Right ventricle myocardium superior (tissue), 1 donor: ENCODE results near the gene TAF6. TPM values are rescaled to one million over a fixed set of nuclear protein-coding genes. Genes with fewer than 3 reads are reported as not detected.

Experiments used
- ATAC-seq: fragments of 200-7000 bp; cut with Tn5 transposase; one replicate; pipeline ENCODE4 v1.9.1; 2020; ENCODE audit warnings: mild to moderate bottlenecking; ENCODE audit not compliant: poor library complexity
- DNase-seq: peaks from one replicate; pipeline ENCODE4 v3.0.0-alpha.2; 2020
- intact Hi-C: fragments of 100-400 bp; cut with DNase I; formaldehyde crosslinking; loops from one replicate; pipeline ENCODE4 v1.11.2; 2022
- total RNA-seq: library from RNA; stranded (reverse); fragmentation: NEBNext Ultra II Directional; extraction: Animal tissue kit (Norgen Biotek cat#: 25700); gene quantifications from one replicate; pipeline ENCODE4 v1.2.1, GENCODE V29; 2021
- donor health status: DM: no; HTN: yes; CAD: no; lungs with severe emphysema.

Gene TAF6
- total RNA-seq, 1 donor from 2014 or later: 35.8 TPM

DNA sequence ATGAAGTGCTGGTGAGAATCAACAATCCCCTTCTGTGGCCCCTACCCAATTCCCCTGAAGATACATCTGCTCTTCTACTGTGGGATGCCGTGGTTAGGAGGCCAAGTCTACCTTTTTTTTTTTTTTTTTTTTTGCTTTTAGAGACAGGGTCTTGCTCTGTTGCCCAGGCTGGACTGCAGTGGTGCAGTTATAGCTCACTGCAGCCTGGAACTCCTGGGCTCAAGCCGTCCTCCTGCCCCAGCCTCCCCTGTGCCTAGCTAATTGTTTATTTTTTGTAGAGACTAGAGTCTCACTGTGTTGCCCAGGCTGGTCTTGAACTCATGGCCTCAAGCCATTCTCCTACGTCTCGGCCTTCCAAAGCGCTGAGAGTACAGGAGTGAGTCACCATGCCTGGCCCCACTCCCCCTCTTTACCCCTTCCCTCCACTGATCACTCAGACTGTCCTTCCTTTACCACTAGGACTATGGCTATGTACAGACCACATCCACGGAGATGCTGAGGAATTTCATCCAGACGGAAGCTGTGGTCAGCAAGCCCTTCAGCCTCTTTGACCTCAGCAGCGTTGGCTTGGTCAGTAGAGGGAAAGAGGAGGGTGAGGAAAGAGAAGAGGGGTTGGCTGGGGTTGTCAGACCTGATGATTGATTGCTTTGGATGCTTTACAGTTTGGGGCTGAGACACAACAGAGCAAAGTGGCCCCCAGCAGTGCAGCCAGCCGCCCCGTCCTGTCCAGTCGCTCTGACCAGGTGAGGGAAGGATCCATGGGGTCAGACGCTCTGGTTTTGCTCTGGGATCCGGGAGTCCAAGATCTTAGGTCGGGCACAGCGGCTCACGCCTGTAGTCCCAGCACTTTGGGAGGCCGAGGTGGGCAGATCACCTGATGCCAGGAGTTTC, 16.0 kb downstream of the TAF6 start:
- DNase-seq (no peak), ATAC-seq (no peak)
- intact Hi-C loops: no loop called here

DNA sequence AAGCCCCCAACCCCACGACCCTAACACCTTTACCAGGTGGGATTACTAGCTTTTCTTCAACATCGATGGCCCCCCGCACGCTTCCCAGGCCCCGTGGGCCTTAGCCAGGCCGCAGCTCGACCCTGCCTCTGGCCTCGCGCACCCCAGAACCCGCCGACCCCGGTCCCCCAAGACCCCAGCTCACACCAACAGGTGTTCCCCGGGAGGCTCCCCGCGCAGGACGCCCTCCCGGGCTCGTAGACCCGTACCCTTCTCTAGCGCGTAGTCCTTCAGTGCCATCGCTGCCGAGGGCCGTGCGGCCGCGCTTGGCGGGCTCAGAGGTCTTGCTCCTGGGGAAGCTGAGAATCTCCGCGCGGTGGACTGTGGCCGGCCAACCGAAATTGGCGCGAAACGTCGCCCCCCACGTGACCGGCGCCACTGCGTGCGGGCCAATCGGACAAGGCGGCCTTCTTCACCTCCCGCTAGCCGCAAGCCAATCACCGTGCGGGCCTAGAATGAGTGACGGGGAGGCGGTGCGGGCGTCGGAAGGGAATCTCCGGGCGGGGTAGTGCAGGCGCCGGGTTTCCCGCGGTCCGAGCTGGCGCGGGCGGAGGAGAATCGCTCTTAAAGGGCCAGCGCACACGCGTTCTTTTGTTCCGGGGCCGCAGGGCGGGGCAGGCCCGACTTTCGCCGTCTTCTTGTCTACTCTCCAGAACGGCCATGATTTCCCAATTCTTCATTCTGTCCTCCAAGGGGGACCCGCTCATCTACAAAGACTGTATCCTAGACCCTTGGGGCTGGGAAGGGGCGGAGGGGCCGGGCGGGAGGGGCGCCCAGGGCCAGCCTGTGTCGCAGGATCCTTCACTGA, 17.9 kb downstream of the TAF6 start, which contains the start of the genes AP4M1 and MCM7:
AP4M1 (plus strand) TSS at position 628 of the 847 bp plus-strand sequence; CDS start at position 700, 72 bp downstream.
MCM7 (minus strand) TSS at position 382 of the 847 bp plus-strand sequence; CDS start at position 279, 103 bp downstream.
- DNase-seq (peak; percentile 99), ATAC-seq (peak; percentile 96)
- intact Hi-C loops: no loop called here

DNA sequence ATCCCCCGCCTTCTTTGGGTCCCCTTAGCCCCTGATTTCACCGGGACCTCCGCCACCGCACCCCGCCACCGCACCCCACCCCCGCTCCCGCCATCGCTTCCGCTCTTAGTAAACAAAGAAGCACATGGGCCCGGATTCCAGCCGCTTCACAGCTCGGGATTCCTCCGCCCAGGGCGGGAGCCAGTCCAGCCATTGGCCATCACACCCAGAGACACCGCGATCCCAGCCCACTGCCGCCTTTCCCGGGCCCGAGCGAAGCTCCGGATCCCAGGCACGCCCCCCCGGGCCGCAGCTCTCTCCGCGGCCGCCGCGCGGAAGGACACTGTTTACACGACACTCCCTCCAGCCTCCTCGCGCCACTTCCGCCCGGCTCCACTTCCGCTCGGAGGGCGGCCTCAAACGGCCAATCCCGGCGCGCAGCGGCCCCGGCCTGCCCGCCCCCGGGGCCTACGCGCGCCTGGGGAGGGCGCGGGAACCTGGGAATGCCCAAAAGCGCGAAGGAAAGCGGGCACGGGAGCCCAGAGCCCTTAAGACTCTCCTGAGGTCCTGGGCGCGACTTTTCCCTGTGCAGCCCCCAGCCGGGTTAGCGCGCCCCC, 18.6 kb downstream of the TAF6 start:
- ATAC-seq: peak; percentile 95
- peak; percentile 94 for DNase-seq
- intact Hi-C loops: no loop called here

DNA sequence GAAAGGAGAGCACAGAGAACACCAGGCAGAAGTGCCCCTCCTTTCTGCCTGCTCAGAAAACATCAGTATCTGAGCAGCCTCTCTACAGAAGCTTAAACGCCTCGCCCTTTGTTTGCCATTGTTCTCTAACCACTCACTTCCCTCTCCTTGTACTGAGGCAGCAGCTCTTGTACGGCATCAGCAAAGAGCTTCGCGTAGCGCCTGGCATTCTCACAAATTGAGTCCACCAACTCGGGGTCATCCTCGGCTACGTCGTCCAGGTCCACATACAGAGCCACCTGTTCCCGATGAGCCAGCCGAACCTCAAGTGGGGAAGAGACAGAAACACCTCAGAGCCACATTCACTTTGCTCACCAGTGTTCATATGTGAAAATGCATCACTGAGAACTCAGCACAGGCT, 19.7 kb downstream of the TAF6 start:
- ATAC-seq (no peak), DNase-seq (no peak)
- intact Hi-C loops: no loop called here

DNA sequence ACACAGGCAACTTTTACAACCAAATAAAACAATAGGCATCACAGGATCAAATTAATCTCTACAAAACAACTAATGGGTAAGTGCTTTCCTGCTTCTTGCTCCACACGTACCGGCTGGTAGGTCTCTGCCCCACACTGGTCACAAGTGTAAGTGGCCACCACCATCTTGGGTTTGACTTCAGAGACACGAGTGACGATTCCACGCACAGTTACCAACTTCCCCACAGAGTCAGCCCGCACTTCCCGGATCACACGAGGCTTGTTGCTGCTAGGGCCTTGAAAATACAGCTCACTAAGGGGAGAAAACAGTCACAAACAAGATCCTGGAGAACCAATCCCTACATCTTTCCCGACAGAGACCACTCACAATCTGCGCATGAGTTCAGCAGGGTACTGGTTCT, 20.2 kb downstream of the TAF6 start:
- DNase-seq: no peak
- intact Hi-C loops: no loop called here
- no peak for ATAC-seq

DNA sequence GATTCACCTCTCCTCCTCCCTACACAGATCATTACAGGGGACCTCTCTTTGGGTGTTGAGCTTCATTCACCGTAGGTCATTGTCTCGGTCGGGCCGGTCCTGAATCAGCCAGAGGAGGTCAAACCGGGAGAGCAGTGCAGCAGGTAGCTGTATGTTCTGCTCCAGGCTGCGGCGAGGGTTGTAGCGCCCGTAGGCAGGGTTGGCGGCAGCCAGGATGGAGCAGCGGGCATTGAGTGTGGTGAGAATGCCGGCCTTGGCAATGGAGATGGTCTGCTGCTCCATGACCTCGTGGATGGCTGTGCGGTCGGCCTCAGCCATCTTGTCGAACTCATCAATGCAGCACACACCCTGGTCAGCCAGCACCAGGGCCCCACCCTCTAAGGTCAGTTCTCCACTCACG, 23.5 kb downstream of the TAF6 start:
- no peak for ATAC-seq
- intact Hi-C loops: no loop called here
- DNase-seq: no peak

DNA sequence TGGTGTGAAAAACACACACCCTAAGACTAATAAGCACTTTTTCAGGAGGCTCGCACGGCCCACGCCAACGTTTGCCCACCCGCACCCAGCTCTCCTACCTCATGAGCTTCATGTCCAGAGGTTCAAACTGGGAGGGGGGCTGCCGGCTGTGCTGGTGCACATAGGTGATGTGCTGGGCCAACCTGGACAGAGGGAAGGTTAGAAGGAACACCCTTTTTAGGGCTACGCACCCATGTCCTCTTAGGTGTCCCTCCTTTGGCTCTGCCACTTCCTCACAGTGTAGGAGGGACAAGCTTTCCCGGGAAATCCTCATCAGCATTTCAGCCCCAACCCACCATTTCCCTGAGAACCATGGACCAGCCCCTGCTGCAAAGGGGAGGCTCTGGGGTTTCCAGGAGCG, 23.9 kb downstream of the TAF6 start:
- ATAC-seq (no peak), DNase-seq (no peak)
- intact Hi-C loops: no loop called here

DNA sequence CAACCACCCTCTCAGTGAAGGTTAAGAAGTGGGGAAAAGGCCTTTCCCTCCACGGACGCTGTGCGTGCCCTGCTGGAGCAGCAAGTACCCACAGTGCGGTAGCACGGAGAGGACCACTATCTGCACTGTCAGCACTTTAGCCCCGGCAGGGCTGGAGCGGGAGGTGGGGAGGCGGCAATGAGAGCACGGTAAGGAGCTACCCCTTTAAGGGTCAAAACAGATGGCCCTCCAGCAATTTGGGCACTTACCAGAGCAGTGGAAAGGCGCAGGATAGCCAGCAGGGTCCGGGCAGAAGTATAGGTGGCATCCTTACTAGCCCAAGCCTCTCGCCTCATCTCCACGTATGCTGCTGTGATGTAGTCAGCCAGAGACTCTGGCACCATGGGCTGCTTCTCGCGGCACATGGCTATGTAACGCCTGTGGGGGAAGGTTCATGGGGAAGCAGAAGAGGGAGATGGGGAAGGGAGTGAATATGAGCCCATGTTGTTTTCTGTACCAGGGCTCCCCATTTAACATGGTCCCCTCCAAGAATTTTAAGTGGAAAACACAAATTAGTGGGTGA, 25.2 kb downstream of the TAF6 start:
- intact Hi-C loops: no loop called here
- peak; percentile 4 for ATAC-seq
- no peak for DNase-seq

DNA sequence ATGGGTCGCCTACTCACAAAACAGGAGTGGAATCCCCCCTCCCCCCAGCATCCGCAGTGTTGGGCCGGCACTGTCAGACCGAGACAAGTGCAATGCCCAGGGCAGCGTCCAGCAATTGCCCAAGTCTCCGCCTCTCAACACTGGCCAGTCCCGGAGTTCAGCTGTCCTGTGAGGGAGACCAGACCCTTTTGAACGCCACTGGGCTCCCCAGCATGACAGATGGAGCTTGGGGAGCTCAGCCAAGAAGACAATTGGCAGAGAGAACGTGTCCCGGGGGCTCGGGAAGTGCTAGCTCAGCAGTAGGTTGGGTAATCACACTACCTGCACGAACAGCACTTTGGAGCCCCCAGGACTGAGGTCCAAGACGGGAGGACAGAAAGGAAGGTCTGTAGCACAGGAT, 25.7 kb downstream of the TAF6 start:
- no peak for ATAC-seq
- DNase-seq: no peak
- intact Hi-C loops: no loop called here

DNA sequence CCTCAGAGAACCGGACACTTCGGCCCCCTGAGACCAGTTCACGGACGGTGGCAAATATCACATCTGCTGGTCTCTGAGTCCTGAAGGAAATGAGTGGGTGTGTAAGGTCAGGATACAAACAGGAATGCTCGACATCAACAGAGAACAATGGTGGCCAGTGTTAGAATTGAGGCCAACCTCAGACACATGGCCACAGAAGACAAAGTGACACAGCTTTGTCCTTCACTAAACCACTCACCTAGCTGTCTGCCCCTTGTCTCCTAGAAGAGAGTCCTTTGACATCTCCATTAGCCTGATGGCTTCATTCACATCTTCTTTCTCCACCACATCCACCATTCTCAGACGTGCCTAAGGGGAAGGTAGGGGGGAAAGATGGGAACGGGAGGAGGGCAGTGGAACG, 26.1 kb downstream of the TAF6 start:
- intact Hi-C loops: no loop called here
- DNase-seq (no peak), ATAC-seq (no peak)

DNA sequence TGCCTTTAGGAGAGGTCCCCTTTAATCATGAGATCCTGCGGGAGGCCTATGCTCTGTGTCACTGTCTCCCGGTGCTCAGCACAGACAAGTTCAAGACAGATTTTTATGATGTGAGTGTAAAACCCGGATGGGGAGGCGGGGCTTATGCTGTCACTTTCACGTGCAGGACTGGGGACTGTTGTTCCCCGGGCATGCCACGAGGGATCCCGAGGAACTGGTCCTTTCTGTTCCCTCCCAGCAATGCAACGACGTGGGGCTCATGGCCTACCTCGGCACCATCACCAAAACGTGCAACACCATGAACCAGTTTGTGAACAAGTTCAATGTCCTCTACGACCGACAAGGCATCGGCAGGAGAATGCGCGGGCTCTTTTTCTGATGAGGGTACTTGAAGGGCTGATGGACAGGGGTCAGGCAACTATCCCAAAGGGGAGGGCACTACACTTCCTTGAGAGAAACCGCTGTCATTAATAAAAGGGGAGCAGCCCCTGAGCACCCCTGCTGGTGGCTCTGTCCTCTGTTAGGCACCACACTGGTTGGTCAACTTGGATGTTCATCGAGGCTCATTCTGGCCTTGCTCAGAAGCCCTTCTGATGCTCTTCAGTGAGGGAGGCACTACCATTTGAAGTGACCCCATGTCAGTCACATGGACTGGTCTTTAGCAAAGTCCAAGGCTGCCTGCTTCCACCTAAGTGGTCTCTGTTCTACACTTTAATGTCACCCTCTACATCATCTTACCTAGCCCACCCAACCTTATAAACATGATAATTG, 27.6 kb downstream of the TAF6 start:
- intact Hi-C loops: no loop called here
- DNase-seq: no peak
- ATAC-seq: no peak

DNA sequence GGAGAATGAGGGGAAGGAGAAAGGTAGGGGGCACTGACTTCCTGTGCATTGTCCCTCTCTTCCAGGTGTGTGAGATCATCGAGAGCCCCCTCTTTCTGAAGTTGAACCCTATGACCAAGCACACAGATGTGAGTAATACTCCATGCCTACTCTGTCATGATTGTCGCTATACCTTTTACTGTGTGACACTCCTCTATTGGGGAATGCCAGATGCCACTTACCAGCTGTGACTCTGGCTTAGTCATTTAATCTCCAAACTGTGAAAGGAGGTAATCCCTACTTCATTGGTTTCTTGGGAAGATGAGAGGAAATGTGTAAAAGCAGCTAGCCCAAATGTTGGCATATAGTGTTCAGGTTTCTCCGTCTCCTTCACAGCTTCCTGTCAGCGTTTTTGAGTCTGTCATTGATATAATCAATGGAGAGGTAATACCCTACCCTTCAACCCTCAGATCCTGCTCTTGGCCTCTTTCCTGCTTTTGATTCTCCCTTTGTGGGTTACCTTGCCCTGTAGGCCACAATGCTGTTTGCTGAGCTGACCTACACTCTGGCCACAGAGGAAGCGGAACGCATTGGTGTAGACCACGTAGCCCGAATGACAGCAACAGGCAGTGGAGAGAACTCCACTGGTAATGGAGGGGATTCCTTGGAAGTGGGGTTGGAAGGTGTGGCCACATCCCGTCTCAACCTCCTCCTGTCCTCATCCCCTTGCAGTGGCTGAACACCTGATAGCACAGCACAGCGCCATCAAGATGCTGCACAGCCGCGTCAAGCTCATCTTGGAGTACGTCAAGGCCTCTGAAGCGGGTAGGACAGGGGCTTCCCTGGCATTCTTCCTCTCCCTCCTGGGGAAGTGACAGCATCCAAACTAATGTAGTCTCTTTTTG, 28.4 kb downstream of the TAF6 start:
- intact Hi-C loops: no loop called here
- ATAC-seq (no peak), DNase-seq (no peak)

DNA sequence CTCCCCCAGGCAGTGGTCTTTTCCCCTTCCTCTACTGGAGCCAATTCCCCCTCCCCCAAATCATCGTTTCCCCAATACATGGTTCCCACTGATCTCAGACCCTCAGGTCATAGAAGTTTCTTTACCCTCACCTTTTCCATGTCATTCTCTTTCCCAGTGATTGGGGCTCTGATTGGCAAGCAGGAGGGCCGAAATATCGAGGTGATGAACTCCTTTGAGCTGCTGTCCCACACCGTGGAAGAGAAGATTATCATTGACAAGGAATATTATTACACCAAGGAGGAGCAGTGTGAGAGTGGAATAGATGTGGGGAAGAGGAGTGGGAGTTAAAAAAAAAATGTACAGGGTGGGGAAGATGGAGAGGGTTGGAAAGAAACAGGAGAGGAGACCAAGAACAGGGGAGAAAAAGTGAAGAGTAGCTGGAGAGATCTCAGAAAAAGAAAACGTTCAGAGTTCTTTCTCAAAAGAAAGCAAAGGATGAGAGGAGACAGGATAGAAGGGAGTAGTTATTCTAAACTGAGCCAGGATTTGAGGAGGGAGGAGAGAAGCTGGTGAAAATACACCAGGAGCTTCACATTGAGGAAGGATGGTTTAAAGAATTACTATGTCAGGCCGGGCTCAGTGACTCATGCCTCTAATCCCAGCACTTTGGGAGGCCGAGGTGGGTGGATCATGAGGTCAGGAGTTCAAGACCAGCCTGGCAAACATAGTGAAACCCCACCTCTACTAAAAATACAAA, 29.5 kb downstream of the TAF6 start:
- DNase-seq: no peak
- intact Hi-C loops: loop anchor here (5.0 kb wide), 1 partner anchor 97 kb away; no protein-coding TSS in a partner anchor
- ATAC-seq: no peak

DNA sequence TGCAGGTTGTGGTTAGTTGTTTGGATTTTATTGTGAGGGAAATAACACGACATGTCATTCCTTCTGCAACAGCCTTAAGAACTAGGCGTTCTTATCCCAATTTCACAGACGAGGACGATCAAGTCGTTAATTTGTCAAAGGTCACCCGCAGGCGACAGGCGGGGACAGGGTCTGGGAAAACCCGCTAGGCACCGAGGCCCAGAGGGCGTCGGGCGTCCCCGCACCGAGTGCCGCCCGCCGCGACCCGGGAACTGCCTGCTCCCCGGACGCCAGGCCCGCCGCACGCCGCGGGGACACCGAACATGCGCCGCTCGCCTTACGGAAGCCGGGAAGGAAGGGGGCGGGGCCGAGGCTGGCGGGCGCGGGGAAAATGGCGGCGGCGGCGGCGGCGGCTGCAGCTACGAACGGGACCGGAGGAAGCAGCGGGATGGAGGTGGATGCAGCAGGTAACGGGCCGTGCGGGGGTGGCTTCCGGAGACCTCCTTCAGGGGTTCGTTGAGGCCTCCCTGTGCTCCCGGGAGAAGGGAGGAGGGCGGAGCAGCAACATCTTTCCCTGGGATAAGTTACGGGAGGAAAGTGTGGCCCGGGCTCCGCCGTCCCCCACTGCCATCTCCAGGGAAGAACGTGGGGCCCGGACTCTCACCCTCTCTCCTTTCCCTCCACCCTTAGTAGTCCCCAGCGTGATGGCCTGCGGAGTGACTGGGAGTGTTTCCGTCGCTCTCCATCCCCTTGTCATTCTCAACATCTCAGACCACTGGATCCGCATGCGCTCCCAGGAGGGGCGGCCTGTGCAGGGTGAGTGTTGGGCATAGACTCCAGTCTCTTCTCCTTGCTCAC, 30.3 kb downstream of the TAF6 start, which contains the start of gene COPS6:
COPS6 (plus strand) TSS at position 349 of the 837 bp plus-strand sequence; CDS start at position 371, 22 bp downstream.
- DNase-seq (peak; percentile 92), ATAC-seq (peak; percentile 94)
- intact Hi-C loops: loop anchor here (5.0 kb wide), 1 partner anchor 97 kb away; no protein-coding TSS in a partner anchor

DNA sequence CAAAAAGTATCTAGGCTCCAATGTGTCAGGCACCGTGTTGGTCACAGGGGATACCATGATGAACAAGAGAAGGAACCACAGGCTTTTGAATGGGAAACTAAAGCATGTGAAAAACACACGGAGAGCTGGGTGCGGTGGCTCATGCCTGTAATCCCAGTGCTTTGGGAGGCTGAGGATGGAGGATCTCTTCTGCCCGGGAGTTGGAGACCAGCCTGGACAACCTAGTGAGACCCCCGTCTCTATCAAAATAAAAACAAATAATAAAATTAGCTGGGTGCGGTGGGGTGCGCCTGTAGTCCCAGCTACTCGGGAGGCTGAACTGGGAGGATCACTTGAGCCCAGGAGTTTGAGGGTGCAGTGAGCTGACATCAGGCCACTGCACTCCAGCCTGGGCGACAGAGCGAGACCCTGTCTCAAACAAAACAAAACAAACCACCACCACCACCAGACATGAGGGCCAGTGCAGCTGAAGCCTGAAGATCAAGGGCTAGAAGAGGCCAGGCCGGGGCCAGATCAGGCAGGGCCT, 31.0 kb downstream of the TAF6 start:
- intact Hi-C loops: loop anchor here (5.0 kb wide), 1 partner anchor 96 kb away; no protein-coding TSS in a partner anchor
- DNase-seq (no peak), ATAC-seq (no peak)
